M059J (cell line): ENCODE data around the gene CCL4. TPM values are rescaled to one million over a fixed set of nuclear protein-coding genes. Genes with fewer than 3 reads are reported as not detected.
A peak's percentile ranks its signal among the peaks of the same experiment; 100 is the strongest.
"Not testable (repeated sequence)": the region's sequence is repeated elsewhere in the genome, so short reads cannot be mapped to it uniquely, and the experiment has no call there.

Source experiments
- DNase-seq: peaks from one replicate; pipeline ENCODE4 v3.0.0-alpha.2; 2012; ENCODE audit warnings: low read depth
- total RNA-seq: library from RNA; depleted of rRNA; stranded (reverse); fragments of >200 nt; shearing (Covaris generic); gene quantifications from 2 replicates; pipeline ENCODE4 v1.2.3, GENCODE V29; 2014

The CCL4 gene
- total RNA-seq, 1 experiment from 2014 or later: 0.10 TPM

DNA sequence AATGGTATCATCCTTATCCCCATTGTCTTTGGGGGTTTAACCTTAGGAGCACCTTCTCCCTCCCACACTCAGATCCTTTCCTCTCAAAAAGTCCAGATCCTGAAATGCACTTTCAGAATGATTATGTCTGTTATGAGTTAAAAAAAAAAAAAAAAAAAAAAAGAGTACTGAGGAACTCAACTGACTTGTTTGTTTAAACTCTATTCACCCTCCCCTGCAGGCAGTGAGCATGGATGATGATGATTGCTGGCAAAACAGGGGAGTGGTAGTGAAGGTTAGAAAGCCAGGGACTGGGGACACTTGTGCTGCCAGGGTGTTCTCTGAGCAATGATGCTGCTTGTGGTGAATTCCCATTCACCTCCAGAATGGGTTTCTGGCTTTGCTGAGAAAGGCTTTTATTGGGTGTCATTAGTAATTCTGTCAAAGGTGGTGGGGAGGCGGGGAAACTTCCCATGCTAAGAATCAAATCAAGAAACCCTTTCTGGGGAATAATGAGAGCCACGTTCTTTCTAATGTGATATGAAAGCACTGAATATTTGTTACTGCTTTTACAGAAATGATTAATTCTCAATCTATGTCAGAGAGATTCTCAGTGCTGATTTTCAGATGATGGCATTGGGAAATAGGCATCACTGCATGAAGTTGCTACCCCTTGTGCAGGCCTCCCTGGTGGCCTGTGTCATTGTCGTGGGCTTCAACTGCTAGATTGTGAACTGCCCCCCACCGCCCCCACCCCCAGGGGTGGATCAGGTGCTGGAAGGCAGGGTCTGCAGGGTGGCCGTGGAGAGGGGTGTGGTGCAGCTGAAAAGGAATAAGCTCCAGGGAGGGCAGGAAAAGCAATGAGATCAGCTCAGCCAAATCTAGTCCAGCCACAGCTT lies 14.1 kb downstream of the CCL4 start:
- DNase-seq: peak; percentile 6

DNA sequence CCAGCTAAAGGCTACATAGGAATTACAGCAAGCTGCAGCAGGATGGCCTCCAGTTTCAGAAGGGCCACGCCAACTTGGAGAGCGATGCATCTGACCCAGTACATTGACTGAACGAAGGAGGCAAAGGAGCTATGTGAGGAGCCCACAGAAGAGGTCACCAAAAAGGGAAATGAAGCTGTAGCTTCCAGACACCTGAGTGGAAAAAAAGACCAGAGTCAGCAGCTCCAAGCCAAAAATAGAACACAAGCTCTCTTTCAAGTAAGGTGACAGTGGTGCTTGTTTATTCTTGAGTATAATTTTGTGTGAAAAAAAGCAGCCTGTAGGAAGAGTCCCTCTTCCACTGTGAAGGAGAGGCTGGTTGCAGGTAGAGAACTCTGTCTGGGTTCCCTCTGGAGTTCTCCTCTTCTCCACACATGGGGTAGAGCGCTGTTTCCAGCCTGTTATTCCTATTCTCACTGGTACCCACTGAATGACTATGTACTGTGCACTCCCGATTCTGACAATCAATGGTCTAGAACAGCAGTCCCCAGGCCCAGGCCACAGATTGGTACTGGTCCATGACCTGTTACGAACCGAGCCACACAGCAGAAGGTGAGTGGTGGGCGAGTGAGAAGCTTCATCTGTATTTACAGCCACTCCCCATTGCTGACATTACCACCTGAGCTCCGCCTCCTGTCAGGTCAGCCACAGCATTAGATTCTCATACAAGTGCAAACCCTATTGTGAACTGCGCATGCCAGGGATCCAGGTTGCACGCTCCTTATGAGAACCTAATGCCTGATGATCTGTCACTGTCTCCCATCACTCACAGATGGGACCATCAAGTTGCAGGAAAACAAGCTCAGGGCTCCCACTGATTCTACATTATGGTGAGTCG lies 15.1 kb downstream of the CCL4 start:
- no peak for DNase-seq

DNA sequence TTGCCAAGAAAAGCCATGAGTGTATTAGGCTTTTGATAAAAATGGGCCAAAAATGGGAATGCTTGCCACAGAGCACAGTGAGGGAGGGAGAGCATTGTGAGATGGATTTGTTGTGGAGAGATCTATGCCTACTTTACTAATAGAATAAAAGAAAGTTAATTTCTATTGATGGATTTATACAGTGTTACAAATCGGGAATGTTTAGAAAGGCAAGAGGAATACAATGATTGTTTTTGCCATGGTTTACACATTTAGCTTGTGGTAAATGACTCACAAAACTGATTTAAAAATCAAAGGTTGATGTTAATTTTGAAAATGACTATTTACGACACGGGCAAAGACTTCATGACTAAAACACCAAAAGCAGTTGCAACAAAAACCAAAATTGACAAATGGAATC lies 16.6 kb downstream of the CCL4 start:
- peak; percentile 11 for DNase-seq

DNA sequence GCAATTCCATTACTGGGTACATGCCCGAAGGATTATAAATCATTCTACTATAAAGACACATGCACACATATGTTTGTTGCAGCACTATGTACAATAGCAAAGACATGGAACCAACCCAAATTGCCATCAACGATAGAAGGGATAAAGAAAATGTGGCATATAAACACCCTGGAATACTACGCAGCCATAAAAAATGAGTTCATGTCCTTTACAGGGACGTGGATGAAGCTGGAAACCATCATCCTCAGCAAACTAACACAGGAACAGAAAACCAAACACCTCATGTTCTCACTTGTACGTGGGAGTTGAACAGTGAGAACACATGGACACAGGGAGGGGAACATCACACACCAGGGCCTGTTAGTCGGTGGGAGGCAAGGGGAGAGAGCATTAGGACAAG lies 17.5 kb downstream of the CCL4 start:
- not testable (repeated sequence) for DNase-seq

DNA sequence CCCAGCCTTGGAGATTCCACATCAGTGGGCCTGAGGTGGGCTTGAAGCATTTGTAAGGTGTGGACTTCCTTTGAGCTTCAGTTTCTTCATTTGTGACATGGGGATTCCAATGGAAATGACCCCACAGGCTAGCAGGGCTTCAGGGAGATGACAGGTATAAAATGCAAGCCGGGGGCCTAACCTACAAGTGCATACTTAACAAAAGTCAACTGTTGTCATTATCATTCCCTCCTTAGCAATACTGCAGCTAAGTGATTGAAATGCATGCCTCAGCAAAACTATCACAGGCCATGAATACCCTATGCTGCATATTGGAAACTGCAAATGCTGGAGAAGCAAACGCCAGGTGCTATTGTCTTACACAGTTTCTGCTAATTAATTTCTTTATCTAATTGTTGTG lies 19.8 kb downstream of the CCL4 start:
- no peak for DNase-seq

DNA sequence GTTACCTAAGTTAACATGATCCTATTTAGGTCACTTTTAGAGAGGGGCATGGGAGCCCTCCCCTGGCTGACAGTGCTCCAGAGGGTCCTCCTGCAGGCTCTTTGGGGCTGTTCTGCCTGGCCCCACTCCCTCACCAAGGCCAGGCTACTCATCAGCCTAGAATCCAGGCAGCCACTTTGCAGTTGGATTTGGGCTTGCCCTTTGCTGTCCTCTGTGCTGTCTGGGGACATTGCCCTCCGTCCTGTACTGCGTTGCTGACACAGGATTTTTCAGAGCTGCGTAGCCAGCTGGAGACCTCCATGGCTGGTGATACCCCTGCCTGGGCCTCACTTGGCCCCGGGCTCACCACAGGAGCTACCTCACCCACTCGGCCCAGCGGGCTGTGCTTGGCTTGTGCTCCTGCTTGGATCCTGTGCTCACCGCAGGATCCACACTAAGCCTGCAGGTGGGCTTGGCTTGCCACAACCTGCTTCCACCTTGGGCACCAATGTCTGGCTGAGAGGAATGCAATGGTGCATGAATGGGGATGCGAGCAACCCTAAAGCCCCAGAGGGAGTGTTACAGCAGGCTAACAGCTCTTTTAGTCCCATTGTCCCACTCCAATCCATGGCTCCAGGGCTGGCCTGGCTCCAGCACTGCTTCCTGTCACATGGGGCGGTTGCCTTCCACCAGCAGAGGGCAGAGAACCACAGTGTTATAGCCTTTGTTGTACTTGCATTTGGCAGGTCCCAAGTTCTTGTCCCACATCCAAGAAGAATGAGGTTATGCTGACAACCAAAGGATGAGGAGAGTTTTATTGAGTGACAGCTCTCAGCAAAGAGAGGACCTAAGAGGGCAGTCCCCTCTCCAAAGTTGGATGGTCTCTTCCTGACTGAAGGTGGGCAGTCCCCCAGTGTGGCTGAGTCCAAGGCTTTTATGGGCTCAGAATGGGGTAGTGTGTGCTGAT lies 21.5 kb downstream of the CCL4 start:
- no peak for DNase-seq

DNA sequence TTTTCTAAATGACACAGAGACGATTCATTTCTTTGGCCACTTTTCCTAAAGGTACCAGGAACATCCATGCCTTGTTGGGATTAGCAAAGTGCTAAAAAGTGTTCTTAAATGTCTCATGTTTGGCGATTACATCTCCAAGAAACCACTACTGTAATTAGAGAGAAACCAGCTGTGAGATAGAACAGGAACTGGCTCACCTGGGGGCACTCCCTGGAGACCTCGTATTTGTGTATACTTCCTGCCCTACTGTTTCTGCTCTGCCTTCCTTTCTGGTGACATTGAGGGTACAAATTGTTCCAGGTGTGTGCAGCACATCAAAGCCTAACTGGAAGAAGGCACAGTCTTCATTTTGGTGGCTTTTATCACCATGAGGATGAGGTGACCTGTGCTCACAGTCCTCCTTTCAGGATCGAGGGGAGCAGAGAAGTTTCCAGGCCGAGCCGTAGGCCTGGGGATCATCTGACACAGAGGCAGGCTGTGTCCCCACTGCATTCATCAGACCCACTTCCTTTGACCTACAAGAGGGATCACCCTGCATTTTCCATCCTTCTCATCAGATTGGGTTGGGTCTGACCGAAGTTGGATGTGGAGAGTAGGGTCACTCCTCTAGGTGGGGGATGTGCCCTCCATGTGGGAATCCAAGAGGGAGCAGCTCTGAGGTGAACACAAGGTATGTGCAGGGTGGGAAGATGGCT lies 23.7 kb downstream of the CCL4 start:
- DNase-seq: no peak

DNA sequence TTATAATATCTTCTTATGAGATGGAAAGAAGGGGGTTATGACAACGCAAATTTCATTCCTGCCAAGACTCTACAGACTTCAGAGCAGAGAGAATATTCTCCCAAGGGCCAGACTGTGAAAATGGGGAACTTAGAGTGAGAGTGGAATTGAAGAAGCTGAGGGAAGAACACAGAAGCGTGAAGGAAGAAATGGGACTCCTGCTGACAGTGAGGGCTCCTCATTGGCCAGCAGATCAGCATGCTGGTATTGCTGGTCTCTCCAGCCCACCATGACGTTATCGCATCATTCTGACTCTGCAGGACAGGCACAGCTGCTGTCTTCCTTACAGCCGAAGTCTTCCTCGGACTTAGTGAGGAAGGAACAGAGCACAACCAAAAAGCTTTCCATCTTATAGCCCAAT lies 24.3 kb downstream of the CCL4 start:
- DNase-seq: no peak

DNA sequence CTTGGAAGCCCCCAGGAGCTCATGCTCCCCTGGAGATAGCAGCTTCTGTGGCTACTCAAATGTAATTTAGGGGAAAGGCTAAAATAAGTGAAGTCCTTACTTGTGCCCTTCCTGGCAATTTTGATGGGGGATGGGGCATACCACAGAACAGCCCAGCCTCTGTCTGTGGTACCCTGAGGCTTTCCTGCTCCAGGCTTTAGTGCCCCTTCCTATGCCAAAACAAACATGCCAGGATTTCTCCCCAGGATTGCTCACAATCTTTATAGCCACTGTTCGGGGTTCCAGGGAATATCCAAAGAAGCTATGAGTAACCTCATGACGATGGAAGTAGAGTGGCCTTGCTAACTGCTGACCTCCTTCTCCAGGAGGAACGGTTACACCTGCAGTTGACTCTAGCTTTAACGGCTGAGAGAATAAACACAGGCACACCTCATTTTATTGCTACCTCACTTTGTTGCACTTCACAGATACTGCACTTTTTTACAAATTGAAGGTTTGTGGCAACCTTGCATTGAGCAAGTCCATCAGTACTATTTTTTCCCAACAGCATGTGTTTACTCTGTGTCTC lies 24.9 kb downstream of the CCL4 start:
- peak; percentile 12 for DNase-seq

DNA sequence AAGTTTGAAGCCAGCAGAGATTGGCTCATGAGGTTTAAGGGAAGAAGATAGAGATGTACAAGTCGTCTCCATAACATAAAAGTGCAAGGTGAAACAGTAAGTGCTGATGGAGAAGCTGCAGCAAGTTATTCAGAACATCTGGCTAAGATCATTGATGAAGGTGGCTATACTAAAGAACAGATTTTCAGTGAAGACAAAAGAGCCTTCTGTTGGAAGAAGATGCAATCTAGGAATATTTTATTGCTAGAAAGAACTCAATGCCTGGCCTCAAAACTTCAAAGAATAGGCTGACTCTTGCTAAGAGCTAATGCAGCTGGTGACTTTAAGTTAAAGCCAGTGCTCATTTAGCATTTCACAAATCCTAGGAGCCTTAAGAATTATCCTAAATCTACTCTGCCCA lies 26.0 kb downstream of the CCL4 start:
- DNase-seq: no peak

DNA sequence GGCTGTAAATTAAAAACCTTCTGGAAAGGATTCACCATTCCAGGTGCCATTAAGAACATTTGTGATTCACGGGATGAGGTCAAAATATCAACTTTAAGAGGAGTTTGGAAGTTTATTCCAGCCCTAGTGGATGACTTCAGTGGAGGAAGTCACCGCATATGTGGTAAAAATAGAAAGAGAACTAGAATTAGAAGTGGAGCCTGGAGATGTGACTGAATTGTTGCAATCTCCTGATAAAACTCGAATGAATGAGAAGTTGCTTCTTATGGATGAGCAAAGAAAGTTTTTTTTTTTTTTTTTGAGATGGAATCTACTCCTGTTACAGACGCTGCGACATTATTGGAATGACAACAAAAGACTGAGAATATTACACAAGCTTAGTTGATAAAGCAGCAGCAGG lies 26.7 kb downstream of the CCL4 start:
- DNase-seq: no peak

DNA sequence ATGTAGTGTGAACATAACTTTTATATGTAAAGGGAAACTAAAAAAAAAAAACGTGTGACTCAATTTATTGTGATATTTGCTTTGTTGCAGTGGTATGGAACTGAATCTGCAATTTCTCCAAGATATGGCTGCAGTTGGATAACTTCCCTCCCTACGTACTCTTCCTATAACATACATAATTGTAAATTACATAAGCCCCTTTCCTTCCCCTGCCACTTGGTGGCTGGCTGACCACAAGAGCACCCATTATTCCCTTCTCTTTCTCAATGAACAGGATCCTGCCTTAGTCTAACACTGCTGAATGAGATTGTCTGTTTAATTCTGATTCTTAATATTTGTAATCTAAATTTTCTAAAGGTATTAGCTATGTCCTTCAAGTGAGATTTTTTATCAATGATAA lies 27.8 kb downstream of the CCL4 start:
- DNase-seq: no peak

DNA sequence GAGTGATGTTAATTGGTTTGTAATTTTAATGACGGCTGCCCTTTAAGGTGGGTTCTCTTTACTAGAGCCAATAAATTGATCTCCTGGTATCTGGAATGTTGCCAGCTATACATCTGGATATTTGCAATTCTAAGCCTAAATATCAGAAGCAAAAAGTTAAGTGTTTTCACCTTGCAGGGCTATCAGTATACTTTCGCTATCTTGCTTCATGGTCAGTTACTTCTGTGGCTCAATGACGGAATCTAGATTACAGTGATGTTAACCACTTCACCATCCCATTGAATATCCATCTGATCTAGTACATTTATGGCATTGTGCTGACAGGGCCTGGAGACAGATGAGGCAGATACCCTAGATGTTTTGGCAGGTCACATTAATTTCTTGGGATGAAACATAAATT lies 28.3 kb downstream of the CCL4 start:
- DNase-seq: no peak

DNA sequence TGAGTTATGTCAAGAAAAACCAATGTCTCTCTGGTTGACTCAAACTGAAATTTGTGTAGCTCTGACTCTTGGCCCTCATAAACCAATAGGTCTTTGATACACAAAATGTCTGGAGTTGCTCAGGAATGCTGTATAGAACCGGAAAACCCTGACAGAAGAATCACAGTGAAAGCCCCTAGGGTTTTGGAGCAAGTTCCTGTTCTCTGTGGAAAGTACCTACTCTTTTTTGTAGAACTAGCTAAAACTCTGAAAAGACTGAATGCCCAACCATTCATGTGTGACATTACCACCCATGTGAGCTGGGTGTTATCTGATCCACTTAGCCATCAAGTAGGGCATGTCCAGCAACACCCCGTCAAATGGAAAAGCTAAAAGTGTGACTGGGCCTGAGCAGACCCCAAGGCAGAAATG lies 28.8 kb downstream of the CCL4 start:
- DNase-seq: no peak

DNA sequence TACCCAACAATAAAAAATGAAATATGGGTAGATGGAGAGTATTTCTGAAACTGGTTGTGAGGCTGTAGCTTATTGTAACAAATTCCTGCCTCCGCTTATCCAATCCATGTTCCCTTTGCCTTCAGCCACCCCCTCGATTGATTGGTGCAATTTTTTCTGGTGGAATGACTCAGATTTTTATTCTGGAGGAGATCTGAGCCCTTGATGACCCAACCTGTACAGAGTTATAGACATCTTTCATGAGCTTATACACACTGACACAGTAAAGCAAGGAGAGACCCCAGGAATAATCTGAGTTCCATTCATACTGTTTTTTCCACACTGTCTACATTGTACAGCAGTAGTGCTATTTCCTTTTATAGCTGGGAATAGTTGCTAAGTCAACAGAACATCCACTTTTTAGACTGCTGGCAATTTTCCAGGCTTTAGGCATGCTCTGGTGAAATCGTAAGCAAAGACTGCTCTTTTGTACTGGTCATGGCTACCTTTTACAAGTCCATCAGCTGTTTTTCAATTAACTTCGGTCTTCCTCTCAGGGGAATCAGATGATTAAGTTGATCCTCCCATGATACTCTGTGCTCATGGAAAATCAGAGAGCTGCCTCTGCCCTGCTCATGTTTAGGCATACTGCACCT lies 30.1 kb downstream of the CCL4 start:
- DNase-seq: no peak

DNA sequence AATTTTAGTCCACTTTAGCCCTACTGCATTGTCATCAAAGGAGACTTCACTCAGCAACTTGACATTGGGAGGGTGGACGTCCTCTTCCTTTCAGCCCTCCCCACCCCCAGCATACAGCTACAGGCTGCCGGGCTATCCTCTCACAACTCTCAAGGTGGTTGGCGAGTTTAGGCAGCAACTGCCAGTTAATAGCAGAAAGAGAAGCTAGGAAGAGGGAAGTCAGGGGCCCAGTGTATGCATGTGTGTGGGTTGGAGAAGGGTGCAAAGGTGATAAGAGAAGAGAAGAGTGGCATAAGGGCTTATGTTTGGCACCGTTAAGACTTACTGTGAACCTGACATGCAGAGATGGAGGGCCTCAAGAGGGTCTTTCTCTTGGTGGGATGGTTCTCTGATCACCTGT lies 31.8 kb downstream of the CCL4 start:
- DNase-seq: no peak

DNA sequence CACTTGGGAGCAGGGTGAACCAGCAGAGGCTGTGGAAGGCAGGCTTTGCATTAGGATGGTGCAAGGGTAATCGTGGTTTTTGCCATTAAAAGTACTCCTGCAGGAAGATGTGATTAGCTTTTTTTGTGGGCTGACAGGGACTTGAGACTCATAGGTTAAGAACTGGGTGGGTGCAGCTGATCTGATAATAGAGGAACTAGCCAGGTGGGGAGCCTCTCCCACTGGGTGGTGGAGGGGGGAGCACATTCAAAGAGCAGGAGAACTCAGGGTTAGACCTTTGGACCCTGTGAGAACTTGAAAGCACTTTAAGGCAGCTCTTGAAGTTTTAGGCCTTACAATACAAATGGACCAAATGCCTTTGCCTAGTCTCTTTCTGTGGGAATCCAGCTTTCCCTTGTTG lies 32.4 kb downstream of the CCL4 start:
- no peak for DNase-seq

DNA sequence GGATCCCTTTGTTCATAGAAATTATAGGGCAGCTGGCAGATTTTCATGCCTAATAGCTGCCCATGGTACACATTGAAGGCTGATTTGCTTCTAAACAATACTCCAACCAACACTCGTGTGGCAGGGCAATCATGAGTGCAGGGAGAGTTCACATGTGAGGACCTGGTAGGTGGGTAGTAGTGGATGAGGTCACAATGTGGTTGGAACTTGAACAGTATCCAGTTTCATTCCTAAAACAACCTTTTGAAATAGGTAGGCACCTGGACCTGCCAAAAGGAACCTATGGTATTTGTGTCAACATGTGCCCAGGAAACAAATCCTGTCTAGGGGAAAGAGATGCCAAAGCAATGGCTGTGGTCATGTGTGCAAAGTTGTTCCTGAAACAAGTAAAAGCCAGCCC lies 32.8 kb downstream of the CCL4 start:
- no peak for DNase-seq

DNA sequence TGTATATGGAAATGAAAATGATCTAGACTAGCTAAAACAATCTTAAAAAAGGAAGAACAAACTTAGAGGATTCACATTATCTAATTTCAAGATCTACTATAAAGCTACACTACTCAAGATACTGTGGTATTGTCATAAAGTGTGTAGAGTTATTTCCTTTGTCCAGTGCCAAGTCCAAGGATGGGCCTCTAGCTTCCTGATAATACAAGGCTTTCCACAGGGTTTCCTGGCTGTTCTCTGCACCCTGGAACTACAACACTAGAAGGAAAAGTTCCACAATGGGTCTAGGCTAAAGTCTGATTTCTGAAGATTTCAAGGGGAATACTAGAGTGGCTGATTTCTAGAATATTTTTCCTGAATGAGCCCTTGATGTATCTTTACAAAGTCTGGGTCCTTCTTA lies 38.6 kb downstream of the CCL4 start:
- DNase-seq: no peak

DNA sequence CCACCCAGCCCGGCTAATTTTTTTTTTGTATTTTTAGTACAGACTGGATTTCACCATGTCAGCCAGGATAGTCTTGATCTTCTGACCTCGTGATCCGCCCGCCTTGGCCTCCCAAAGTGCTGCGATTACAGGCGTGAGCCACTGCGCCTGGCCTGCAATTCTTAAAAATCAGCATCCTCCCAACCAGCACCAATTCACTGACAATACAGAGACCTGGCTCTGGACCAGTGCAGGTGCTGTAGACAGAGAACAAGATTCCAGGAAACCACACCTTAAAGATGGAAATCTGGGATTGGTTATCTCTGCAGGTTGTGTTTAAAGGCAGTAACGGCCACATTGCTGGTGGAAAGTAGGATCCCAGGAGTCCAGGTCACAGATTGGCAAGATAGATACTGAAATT lies 39.2 kb downstream of the CCL4 start:
- no peak for DNase-seq
